GM18526 (cell line): ENCODE measurements around the gene DLGAP3.
A peak's percentile ranks its signal among the peaks of the same experiment; 100 is the strongest.

ENCODE experiments used
- POLR2A ChIP-seq: IDR thresholded peaks from 3 replicates; pipeline ENCODE4 v1.6.1; 2011; ENCODE audit not compliant: insufficient read length; ENCODE audit errors: extremely low read depth

Gene DLGAP3

GRCh38 chr1:34863501-34863900 is 65.9 kb downstream of the DLGAP3 start:
- TF ChIP-seq POLR2A, result no peak

DNA sequence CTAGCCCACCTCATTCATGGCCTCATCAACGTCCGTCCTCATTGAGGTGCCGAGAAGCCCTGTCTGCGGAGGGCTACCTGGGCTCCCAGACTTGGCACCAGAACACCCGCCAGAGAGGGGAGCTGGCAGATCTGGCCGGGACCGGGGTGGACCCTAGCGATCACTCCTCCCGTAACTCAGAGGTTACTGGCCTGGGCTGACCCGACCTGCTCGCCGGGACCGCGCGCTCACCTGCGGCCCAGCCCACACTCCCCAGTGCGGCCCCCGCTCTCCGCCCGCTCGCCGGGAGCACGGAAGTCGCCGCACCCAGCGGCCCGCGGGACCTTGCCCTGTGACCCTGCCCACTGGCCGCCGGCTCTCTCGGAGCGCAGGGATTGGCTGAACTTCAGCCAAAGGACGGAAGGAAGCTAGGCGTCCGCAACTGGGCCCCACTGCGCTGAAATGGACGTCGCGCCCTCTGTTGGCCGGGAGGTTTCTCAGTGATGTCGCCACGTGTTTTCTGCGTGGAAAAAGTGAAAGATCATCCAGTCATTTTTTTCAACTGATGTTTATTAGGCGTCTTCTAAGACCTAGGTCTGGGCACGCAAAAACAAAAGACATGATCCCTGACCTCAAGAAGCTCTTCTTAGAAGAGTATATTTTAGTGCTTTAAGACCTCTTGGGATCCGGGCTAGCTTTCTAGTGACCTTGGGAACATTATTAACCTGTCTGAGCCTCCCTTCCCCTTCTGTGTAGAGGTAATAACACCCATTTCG is 69.8 kb downstream of the DLGAP3 start, which contains the start of gene SMIM12:
Gene SMIM12, minus strand, starts transcription at position 304 of the 755 bp plus-strand sequence. CDS start 3,772 bp downstream, outside the sequence.
- TF ChIP-seq POLR2A, result peak; percentile 96

DNA sequence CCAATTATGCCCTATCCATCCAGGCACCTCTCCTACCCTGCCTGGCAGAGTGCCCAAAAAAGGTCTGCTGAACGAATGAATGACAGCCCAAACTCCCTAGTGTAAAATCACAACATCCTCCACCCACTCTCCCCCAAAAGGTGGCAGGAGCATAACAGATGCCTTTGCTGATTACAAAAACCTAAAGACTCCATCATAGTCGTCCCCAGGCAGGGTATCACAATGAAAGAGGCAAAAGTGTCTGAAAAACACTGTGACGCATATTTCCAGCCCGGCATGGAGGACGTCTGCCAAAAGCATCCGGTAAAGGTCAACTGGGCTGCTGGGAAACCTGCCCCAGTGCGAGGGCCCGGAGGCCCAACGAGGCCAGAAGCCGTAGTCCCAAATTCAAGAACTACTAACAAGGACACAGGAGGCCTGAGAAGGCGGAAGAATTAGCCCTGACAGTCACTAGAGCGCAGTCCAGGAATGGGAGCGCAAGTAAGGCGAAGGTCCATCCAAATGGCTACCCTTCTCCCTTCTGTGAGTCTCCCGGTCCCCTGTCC is 70.5 kb downstream of the DLGAP3 start:
- no peak for TF ChIP-seq POLR2A

DNA sequence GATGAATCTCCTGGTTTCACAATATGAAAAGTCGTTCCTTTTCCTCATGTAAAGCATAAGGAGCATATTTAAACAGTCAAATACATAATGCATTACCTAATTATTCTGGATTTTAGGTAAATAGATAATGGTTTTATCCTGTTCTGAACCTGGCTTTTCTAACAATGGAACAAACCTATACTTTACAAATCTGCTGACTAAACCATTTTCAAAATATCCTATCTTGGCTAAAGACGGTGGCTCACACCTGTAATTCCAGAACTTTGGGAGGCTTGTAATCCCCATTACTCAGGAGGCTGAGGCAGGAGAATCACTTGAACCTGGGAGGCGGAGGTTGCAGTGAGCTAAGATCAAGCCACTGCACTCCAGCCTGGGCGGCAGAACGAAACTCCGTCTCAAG is 72.8 kb downstream of the DLGAP3 start:
- no peak for TF ChIP-seq POLR2A

- no peak for TF ChIP-seq POLR2A
These were observed 76.7 kb downstream of the DLGAP3 start for GRCh38 chr1:34852677-34853217.

GRCh38 chr1:34851431-34852105 is 77.9 kb downstream of the DLGAP3 start:
- no peak for TF ChIP-seq POLR2A

- TF ChIP-seq POLR2A, result no peak
These were observed 79.1 kb downstream of the DLGAP3 start for GRCh38 chr1:34850382-34850781.

DNA sequence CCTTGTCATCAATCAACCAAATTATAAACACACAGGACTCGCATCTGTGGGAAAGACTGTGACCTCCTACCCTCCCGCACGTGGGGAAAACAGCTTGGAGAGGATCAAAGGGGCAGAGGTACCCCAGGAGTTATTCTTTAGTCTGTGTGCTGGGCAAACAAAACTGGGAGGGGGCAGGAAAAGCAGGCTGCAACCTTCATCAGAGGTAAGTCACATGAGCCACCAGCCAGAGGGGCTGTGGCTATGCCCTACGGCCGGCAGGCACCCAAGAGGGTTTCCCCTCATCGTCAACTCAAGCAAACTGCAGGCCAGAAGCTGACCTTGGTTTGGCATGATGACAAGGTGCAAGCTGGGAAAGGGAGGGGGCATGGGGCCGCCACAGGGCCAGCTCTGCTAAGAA is 82.4 kb downstream of the DLGAP3 start:
- no peak for TF ChIP-seq POLR2A

DNA sequence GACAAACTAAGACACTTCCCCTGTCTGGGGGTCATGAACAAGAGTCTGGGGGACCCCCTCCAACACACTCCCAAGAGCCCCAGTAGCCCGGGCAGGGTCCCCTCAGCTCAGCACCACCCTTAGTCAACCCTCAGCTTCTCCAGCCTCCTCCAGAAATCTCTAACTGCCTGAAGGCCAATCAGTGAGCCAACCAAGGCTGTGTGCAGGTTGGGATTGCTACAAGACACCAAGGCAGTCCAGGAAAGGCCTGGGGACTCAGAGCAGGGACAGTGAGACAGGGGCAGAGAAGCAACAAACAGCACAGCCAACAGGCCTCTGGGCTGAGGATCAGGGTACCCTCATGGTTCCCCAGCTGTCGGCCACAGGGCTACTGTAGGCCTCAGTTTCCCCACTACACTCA is 83.2 kb downstream of the DLGAP3 start:
- no peak for TF ChIP-seq POLR2A

DNA sequence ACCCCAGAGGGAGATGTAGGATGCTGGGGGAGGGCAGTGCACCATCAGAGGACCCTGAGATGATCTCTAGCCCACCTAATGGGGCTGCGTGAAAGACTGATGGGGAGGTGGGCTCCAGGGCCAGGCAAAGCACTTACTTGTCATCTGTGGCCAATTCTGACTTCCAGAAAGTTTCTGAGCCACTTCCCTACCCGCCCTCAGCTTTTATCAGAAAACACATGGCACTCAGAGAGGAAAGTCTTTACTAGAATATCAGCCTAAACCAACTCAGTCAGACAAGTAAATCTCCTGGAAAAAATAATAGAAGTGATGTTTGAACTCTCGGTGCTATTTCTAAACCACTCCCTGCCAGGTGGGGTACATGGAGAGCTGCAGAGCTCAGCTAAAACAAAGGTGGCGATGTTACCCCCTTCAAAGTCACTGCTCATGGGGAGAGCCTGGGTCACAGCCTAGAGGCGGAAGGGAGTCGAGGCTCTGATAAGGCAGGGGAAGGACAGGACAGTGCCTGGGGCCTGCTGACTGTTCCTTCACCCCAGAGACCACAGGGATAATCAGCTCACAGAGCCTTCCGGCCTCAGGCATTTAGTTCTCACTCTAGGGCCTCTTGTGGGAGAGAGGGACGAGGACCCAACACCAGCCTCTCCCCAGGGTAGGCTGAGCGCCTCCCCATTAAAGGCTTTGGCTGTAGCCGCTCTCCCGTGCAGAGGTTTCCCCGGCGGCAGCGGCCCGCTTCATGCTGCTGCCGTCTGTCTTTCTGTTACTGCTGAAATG is 84.1 kb downstream of the DLGAP3 start:
- no peak for TF ChIP-seq POLR2A

DNA sequence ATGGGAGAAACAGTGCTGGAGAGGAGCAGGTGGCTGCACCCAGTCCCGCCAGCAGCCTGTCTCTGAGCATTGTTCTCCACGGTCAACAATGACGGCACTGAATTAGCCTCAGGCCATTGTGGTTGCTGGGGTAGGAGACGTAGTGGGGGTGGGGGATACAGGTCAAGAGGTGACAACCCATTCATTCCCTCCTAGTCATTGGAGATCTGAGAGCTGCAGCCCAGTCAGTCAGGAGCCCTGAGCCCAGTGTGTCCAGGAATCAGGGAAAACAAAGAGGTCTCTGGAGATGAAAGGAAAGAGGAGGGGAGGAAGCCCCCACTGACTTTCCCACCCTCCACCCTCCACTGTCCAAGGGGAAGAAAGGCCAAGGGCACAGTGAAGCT is 85.2 kb downstream of the DLGAP3 start:
- TF ChIP-seq POLR2A, result no peak

- TF ChIP-seq POLR2A, result no peak
These were observed 85.8 kb downstream of the DLGAP3 start for GRCh38 chr1:34843392-34844251.

DNA sequence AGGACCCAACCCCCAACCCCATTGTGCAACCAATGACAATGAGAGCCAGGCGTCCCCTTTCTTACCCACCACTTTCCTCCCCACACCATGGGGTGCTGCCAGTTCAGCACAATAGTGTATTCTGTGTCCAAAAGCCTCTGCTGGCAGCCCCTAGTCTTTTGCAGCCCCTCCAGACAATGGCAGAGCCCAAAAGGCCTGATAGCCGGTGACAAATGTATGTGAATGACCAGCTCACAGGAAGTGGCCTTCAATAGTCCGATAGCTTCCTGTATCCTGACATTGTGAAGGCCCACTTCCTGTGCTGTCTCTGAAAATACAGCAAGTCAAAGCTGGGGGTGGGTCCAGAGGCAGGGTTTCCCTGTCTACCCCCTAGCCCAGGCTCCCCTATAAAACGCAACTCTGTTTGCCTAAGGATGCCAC is 86.5 kb downstream of the DLGAP3 start:
- no peak for TF ChIP-seq POLR2A

DNA sequence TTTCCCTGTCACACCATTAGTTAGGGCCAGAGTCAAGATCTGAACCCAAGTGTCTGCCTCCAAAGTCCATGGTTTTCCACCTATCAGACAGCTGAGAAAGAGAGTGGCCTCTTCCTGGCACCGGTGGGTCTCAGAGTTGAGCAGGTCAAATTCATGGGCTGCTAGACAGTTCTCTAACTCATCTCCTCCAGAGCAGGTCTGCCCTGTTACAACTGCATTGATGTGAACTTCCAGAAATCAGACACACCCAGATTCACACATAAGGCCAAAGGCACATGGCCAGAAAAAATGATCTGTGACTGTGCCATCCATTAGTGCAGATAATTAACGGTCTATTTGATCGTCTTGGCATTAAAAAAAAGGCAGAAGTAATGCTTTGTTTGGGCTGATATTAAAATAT is 87.4 kb downstream of the DLGAP3 start:
- TF ChIP-seq POLR2A, result no peak
